SHP77 treated with DMSO at 0.1 percent for 48 hours (cell line): ENCODE measurements around the gene MCTP1.
A peak's percentile ranks its signal among the peaks of the same experiment; 100 is the strongest.

Experiments used
- DNase-seq: peaks from one replicate; lab custom pipeline; 2025; lab: John Stamatoyannopoulos, UW

Gene MCTP1

GRCh38 chr5:95114902-95115301, 170.0 kb downstream of the MCTP1 start:
- no peak for DNase-seq

DNA sequence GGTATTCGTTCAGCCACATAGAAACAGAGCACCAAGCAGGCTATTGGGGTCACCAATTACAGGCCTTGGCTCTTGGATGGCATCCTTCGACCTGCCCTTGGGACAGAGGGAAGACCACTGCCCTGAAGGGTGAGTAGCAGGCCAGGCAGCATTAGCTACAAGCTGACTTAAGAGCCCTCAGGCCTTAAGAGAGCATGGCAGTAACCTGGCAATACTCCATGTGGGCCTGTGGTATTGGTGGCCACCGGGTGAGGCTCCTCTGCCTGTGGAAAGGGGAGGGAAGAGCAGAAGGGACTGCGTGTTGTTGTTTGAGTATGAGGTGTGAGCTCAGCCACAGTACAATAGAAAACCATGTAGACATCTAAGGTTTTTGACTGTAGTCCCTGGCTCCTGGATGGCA, 170.6 kb downstream of the MCTP1 start:
- DNase-seq, result no peak

DNA sequence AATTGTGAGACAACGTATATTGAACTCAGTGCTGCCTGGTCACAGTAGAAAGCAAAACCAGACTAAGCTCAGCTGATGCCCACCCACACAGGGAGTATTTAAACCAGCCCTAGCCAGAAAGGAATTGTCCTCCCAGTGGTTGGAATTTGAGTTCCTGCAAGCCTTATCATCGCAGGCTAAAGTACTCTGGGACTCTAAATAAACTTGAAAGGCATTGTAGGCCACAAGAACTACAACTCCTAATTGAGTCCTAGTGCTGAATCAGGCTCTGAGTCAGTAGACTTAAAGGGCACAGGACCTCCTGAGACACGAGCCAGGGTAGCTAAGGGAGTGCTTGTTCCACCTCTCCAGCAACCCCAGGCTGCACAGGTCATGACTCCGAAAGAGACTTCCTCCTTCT, 171.4 kb downstream of the MCTP1 start:
- DNase-seq, result no peak

DNA sequence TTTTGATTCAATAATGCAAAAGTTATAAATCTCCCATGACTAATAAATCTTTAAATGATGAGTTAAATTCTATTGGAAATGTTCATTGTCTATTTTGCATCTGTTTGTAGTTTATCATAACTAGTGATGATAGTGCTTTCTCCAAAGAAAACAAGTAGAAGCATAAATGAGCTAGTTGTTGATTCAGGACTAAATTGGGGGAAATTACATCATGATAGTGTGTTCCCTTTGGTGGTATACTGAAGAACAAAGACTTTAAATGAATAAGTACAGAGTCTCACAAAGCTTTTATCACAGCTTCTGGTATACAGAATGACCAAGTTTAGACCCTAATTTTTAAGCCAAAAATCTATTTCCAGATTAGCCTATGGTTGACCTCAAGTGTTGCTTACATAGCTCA, 173.8 kb downstream of the MCTP1 start:
- DNase-seq, result no peak

GRCh38 chr5:95110118-95110517, 174.8 kb downstream of the MCTP1 start:
- no peak for DNase-seq

DNA sequence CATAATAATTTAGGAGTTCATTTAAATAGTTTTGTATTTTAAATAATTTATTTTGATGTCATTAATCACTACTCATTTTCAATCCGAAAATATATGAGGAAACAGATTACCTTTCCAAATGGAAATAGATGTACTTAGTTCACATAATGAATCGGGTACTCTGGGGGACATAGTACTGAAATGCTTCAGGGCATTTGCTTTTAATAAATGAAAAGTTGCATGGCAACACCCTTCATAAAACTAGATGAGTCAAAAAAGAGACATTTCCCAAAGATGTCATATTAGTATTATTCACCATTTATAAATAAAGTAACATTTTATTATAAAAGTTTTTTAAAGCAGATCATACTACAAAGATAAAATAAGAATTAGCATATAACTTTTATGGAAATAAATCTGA, 177.8 kb downstream of the MCTP1 start:
- DNase-seq, result no peak

DNA sequence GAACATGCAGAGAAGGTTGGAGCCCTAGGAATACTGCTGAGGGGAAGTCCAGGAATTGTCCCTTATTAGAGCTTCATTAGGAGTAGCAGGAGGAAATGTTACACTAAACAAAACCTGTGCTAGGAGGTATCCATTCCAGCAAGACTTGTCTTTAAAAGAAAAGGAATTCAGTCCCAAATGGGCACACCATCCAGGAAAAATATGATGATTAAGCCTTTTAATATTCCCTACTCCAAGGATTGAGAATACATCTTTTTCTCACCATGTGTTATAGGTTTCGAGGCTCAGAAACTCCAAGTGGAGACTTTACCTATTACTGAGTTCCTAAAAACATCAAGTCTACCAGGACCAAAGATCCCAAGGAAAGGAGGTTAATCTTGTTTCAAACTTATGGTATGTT, 179.3 kb downstream of the MCTP1 start:
- DNase-seq, result no peak

DNA sequence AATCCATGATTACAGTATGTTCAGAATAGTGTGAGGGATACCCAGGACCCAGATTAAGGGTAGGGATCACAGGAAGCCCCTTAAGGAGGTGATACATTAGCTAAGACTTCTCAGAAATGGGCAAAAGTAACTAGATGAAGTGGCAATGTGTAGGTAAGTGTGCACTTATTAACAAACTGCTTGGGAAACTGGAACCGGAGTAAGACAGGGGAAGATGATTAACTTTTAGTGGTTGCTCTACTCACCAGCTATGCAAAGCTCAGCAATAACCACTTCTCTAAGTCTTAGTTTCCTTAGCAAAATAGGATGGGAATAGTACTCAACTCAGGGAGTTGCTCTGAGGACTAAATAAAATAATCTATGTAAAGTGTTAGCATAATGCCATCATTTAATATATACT, 182.2 kb downstream of the MCTP1 start:
- DNase-seq, result no peak

GRCh38 chr5:95102080-95102479, 182.8 kb downstream of the MCTP1 start:
- DNase-seq, result peak; percentile 64

DNA sequence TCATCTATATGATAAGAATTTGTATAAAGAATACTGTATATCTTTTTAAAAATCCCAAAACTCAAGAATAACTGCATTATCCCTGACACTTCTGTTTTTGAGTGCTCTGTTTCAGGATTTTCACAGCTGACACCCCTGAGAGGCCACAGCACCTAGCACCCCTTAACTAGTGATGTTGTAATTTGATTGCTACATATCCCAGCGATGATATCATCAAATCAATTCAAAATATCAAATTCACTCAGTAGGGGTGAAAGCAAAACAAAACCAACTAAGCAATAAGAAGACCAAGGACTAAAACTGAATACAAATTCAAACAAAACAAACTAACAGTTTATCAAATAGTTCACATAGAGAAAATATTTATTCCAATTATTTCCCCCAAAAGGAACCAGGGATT, 184.3 kb downstream of the MCTP1 start:
- no peak for DNase-seq

DNA sequence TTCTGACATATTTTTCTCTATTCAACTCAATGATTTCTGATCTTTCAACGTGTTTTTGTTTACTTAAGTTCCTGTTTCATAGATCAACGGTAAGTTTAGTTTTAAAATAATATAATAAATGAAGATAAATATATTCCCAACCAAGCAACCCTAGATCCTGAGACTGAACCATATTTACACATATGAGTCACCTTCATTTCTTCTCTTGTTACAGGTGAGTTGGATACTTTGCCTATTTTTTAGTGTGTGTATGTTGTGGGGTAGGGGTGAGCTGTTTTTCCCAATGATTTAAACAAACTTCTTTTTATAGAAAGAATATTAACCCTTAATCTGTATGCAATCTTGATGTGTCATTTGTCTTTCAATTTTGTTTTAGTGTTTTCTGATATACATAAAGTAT, 186.9 kb downstream of the MCTP1 start:
- DNase-seq, result no peak

DNA sequence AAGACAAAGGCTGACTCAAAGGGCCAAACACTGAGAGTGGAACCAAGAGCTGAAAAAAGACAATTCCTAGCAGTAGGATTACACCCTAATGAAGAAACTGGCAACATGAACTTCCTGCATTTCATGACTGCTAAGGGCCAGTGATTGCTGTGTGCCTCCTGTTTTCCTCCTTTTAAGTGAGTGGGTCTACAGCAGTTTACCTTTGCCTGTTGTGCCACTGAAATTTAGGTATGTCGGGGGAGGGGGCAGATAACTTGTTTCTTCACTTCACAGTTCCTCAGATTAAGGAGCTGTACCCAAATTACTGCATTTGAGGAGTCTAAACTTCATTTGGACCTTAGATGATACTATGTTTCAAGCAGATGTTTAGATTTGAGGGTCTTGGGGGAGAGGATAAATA, 191.7 kb downstream of the MCTP1 start:
- DNase-seq, result no peak

DNA sequence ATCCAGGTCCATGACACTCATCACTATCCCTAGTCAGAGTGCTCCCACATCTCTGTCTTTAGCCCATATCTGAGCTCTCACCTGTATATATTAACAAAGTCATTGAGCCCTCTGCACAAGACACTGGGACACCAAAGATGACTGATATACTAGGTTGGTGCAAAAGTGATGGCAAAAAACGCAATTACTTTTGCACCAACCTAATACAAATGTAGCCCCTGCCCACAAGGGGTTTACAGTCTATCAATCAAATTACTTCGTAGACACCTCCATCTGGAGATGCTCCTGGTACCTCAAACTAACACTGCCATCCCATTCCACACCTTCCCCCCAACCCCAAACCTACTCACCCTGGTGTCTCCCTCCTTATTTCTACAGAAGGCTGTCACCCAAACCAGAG, 194.1 kb downstream of the MCTP1 start:
- no peak for DNase-seq

DNA sequence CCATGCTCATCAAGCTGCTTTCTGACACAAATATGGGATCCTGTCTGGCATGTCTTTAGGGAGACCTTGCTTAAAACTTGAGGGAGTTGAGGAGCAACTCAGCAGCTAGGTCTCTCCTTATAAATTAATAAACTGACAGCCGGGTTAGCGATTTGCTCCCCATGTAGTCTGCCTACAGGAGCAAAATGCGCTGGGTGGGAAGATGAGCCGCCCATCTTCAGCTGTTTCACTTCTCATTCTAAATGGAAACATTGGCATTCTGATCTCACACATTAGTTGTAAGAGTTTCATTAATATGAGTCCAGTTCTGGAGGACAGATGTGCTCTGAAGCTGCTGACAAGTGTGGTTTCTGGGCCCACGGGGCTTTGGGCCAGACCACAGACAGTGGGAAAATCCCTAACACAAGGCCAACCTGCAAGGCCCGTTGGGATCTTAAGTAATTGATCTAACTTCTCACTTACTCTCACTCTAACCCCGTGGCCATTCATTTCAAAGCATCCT, 197.0 kb downstream of the MCTP1 start:
- no peak for DNase-seq

GRCh38 chr5:95086927-95087815, 197.7 kb downstream of the MCTP1 start:
- DNase-seq, result no peak

DNA sequence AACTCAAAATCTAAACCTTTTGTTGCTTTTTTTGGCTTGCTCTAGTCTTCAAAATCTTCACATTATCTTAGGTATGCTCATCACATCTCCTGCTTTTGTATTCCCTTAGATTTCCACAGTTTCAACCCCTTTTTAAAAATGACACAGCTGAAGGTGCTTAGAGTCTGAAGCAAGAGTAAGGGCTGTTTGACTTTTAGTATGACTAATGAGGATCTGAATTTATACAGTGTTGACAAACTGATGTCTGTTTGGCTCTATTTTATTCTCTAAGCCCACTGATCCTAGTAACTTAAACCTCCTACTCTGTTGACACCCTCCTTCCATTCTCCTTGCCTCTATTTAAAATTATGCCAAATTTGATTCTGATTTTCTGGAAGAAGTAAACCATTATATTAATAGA, 200.1 kb downstream of the MCTP1 start:
- no peak for DNase-seq

GRCh38 chr5:95083606-95084005, 201.3 kb downstream of the MCTP1 start:
- DNase-seq, result no peak

GRCh38 chr5:95081982-95082381, 202.9 kb downstream of the MCTP1 start:
- DNase-seq, result no peak

DNA sequence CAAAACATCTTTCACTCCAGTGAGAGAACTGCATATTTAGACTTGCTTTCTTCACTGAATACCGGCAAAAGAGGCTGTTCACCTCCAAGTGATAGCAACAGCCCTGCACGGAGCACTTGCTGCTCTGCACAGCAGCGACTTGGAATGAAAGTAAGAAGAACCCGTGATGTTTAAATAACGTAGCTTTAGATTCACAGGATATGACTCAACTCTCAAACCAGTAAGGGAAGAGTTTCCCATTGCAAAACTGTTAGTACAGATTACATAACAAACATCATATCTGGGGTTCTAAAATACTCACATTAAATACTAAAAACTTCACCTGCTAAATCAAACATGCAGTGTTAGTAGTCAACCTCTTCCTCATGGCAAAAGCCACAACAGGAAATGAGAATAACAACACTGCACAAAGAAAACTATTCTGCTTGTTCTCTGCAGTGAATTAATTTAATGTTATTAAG, 203.4 kb downstream of the MCTP1 start:
- DNase-seq, result no peak

- DNase-seq, result no peak
Observed at GRCh38 chr5:95080441-95080840, 204.5 kb downstream of the MCTP1 start.

DNA sequence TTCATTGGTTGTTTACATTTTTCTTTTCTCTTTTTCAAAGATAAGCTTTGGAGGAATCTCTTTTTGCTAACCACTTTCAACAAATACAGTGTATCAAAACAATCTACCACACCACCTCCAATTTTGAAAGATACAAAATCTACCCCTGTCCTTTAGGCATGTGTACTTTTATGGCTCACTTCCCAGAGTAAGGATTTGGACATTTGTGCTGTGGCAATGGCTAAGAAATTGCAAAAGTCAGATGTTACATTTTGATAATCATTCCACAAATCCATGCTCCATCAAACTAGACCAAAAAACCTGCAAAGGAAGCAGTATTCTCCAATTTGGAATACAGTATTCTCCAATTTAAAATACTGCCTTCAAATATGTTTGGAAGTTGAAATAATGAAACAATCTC, 204.9 kb downstream of the MCTP1 start:
- DNase-seq, result no peak

DNA sequence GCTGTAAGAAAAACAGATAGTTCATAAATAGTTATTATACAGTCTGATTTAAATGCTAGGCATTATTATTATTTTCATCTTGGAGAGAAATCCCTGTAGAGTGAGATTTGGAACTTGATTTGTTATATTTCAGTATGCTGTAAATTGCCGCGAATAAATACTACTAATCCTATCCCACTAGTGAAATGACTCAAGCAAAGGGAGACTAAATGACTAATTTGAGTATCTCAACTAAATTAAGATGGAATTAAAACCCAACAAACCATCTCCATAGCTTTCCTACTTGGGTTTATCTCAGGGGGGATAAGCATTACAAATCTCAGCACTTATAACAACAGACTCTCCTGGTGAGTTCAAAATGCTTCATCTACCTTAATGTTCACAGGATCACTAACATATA, 206.0 kb downstream of the MCTP1 start:
- no peak for DNase-seq

- DNase-seq, result no peak
Observed at GRCh38 chr5:95076395-95077185, 208.3 kb downstream of the MCTP1 start.
